ENCODE results near the gene NUDT9.

GRCh38 chr4:87416965-87417364 is 5.4 kb upstream of the NUDT9 start:
- no peak for TF ChIP-seq POLR2A (IDR thresholded peaks at IDR 0.05)
- no peak for TF ChIP-seq CTCF (IDR thresholded peaks at IDR 0.05)

Data from testis (tissue), 2 donors.